Fibroblast of skin of left biceps (primary cell): ENCODE results near the gene CPLX3.

ENCODE experiments used
- DNase-seq, 2 experiments: peaks; one replicate each; pipeline ENCODE4 v3.0.0-alpha.2; 2013; ENCODE audit warnings: low read depth in 2 of 2

CPLX3 gene

GRCh38 chr15:74828835-74829234, 2.4 kb downstream of the CPLX3 start:
- no peak for DNase-seq

GRCh38 chr15:74829486-74829885, 3.1 kb downstream of the CPLX3 start:
- no peak for DNase-seq

GRCh38 chr15:74829991-74830390, 3.6 kb downstream of the CPLX3 start:
- DNase-seq, result no peak

- DNase-seq, result no peak
Measured at GRCh38 chr15:74830868-74831267, 4.4 kb downstream of the CPLX3 start.

- DNase-seq, result no peak
Measured at GRCh38 chr15:74831813-74832495, 5.5 kb downstream of the CPLX3 start.

- no peak for DNase-seq
Measured at GRCh38 chr15:74832826-74833225, 6.4 kb downstream of the CPLX3 start.

GRCh38 chr15:74833376-74834107, 7.1 kb downstream of the CPLX3 start:
- DNase-seq, result no peak

- DNase-seq, result no peak
Measured at GRCh38 chr15:74835312-74835823, 8.9 kb downstream of the CPLX3 start.

- no peak for DNase-seq
Measured at GRCh38 chr15:74836846-74837245, 10.4 kb downstream of the CPLX3 start.

GRCh38 chr15:74837482-74838136, 11.2 kb downstream of the CPLX3 start:
- no peak for DNase-seq

- no peak for DNase-seq
Measured at GRCh38 chr15:74838137-74838516, 11.7 kb downstream of the CPLX3 start.

- DNase-seq, result no peak
Measured at GRCh38 chr15:74838746-74839525, 12.5 kb downstream of the CPLX3 start.

- no peak for DNase-seq
Measured at GRCh38 chr15:74839526-74840395, 13.3 kb downstream of the CPLX3 start.

- DNase-seq, result no peak
Measured at GRCh38 chr15:74840851-74841775, 14.7 kb downstream of the CPLX3 start.

- no peak for DNase-seq
Measured at GRCh38 chr15:74841891-74842373, 15.5 kb downstream of the CPLX3 start.

- peak; percentile 56 to 60 for DNase-seq
Measured at GRCh38 chr15:74842581-74843444, 16.4 kb downstream of the CPLX3 start, which contains the start of gene ULK3. TSS of gene ULK3 (minus strand) at chr15:74843156. CDS start at chr15:74843105, 51 bp downstream.

- DNase-seq, result no peak
Measured at GRCh38 chr15:74843445-74843828, 17.0 kb downstream of the CPLX3 start.

- no peak for DNase-seq
Measured at GRCh38 chr15:74843891-74844299, 17.5 kb downstream of the CPLX3 start.
